Mesodermal cell (in vitro differentiated cells): ENCODE measurements around the gene DNM3. TPM values are rescaled to one million over a fixed set of nuclear protein-coding genes. Genes with fewer than 3 reads are reported as not detected.
A peak's percentile ranks its signal among the peaks of the same experiment; 100 is the strongest.
"Not testable (repeated sequence)": the region's sequence is repeated elsewhere in the genome, so short reads cannot be mapped to it uniquely, and the experiment has no call there.

Experiments
- H3K27ac ChIP-seq: 2 replicates; pipeline ENCODE4 v1.7.0; 2013; ENCODE audit warnings: mild to moderate bottlenecking, low read depth, low read length, moderate library complexity; ENCODE audit not compliant: severe bottlenecking
- H3K36me3 ChIP-seq: 2 replicates; pipeline ENCODE4 v1.7.1; 2013; ENCODE audit warnings: mild to moderate bottlenecking, low read length, moderate library complexity; ENCODE audit not compliant: control insufficient read depth, insufficient read depth
- H3K4me1 ChIP-seq: one replicate; pipeline ENCODE4 v1.7.1; 2013; ENCODE audit warnings: mild to moderate bottlenecking, low read length; ENCODE audit not compliant: insufficient read depth, control insufficient read depth, poor library complexity, severe bottlenecking
- H3K4me3 ChIP-seq: 2 replicates; pipeline ENCODE4 v1.7.0; 2013; ENCODE audit warnings: low read length, control low read depth, mild to moderate bottlenecking; ENCODE audit not compliant: insufficient read depth, poor library complexity, severe bottlenecking; ENCODE audit errors: extremely low read depth
- H3K9me3 ChIP-seq: 2 replicates; pipeline ENCODE4 v1.7.1; 2013; ENCODE audit warnings: mild to moderate bottlenecking, low read length, moderate library complexity; ENCODE audit not compliant: control insufficient read depth
- WGBS, 2 experiments: methylation state at CpG; one replicate each; pipeline ENCODE4 v1.1.5; 2013; ENCODE audit warnings: missing lambda C conversion rate in 2 of 2; ENCODE audit not compliant: insufficient coverage in 2 of 2; 5-methylcytosine and 5-hydroxymethylcytosine counted together
- polyA plus RNA-seq, 2 experiments: library from polyadenylated mRNA; stranded (reverse); fragments of 50-300 nt; gene quantifications; one replicate each; pipeline ENCODE4 v1.2.3, GENCODE V29; 2013

Gene DNM3
- polyA plus RNA-seq (2013, experiment 1 of 2), result 2.5 TPM
- 2.3 TPM for polyA plus RNA-seq (2013, experiment 2 of 2)

GRCh38 chr1:171841050-171841910 is at the start of gene DNM3:
DNM3 (plus strand) TSS chr1:171841498; CDS start chr1:171841657, 159 bp downstream.
- H3K4me1 ChIP-seq, result no peaks in the 10 kb centered on the region
- WGBS, 2 experiments, result 0 to 1% methylated on average over 26 to 63 of the region's 85 CpGs
- H3K36me3 ChIP-seq, result no peaks in the 10 kb centered on the region
- peak within 1 kb of the TSS; percentile 60 for H3K27ac ChIP-seq
- H3K9me3 ChIP-seq, result no peaks in the 10 kb centered on the region
- peak within 1 kb of the TSS; percentile 62 for H3K4me3 ChIP-seq

GRCh38 chr1:171792656-171793369 is 48.5 kb upstream of the DNM3 start:
- no peak overlapping the region for H3K27ac ChIP-seq
- no peaks in the 10 kb centered on the region for H3K9me3 ChIP-seq
- H3K4me1 ChIP-seq, result peaks cover 2% of the 10 kb centered on the region
- peaks cover 82% of the 10 kb centered on the region for H3K36me3 ChIP-seq
- 96 to 98% methylated on average over 5 of the region's 7 CpGs for WGBS, 2 experiments
- H3K4me3 ChIP-seq, result no peak overlapping the region

- H3K9me3 ChIP-seq, result no peaks in the 10 kb centered on the region
- WGBS, 2 experiments, result 100% methylated on average over 1 of the region's 1 CpG
- H3K4me3 ChIP-seq, result no peak overlapping the region
- peaks cover 2% of the 10 kb centered on the region for H3K4me1 ChIP-seq
- no peak overlapping the region for H3K27ac ChIP-seq
- H3K36me3 ChIP-seq, result peaks cover 80% of the 10 kb centered on the region
These were observed 47.7 kb upstream of the DNM3 start for GRCh38 chr1:171793636-171794035.

GRCh38 chr1:171794085-171794484 is 47.2 kb upstream of the DNM3 start:
- Histone ChIP-seq H3K4me1 (peaks cover 2% of the 10 kb centered on the region), H3K36me3 (peaks cover 78% of the 10 kb centered on the region), H3K9me3 (no peaks in the 10 kb centered on the region), H3K4me3 (no peak overlapping the region), H3K27ac (no peak overlapping the region)
- 84 to 100% methylated on average over 1 to 2 of the region's 4 CpGs for WGBS, 2 experiments

- peaks cover 5% of the 10 kb centered on the region for H3K4me1 ChIP-seq
- no peak overlapping the region for H3K27ac ChIP-seq
- WGBS, 2 experiments, result 88 to 92% methylated on average over 4 of the region's 5 CpGs
- H3K4me3 ChIP-seq, result no peak overlapping the region
- H3K9me3 ChIP-seq, result no peaks in the 10 kb centered on the region
- peaks cover 60% of the 10 kb centered on the region for H3K36me3 ChIP-seq
These were observed 44.7 kb upstream of the DNM3 start for GRCh38 chr1:171796592-171796991.

GRCh38 chr1:171798311-171798710 is 43.0 kb upstream of the DNM3 start:
- Histone ChIP-seq H3K36me3 (peaks cover 43% of the 10 kb centered on the region), H3K27ac (no peak overlapping the region), H3K9me3 (no peaks in the 10 kb centered on the region), H3K4me3 (no peak overlapping the region), H3K4me1 (peaks cover 4% of the 10 kb centered on the region)
- 93 to 97% methylated on average over 3 of the region's 3 CpGs for WGBS, 2 experiments

- Histone ChIP-seq H3K36me3 (peaks cover 41% of the 10 kb centered on the region), H3K27ac (no peak overlapping the region), H3K4me3 (no peak overlapping the region), H3K4me1 (peaks cover 3% of the 10 kb centered on the region), H3K9me3 (no peaks in the 10 kb centered on the region)
- 93 to 100% methylated on average over 2 to 3 of the region's 3 CpGs for WGBS, 2 experiments
These were observed 42.5 kb upstream of the DNM3 start for GRCh38 chr1:171798765-171799164.

GRCh38 chr1:171799166-171799565 is 42.1 kb upstream of the DNM3 start:
- Histone ChIP-seq H3K9me3 (no peaks in the 10 kb centered on the region), H3K27ac (no peak overlapping the region), H3K36me3 (peaks cover 40% of the 10 kb centered on the region), H3K4me3 (no peak overlapping the region), H3K4me1 (peaks cover 3% of the 10 kb centered on the region)
- WGBS, 2 experiments, result 100% methylated on average over 1 of the region's 4 CpGs

GRCh38 chr1:171799698-171800097 is 41.6 kb upstream of the DNM3 start:
- 86% methylated on average over 2 of the region's 2 CpGs; no CpG with 5 or more reads in 1 of the 2 experiments for WGBS, 2 experiments

GRCh38 chr1:171800342-171800741 is 41.0 kb upstream of the DNM3 start:
- peaks cover 3% of the 10 kb centered on the region for H3K4me1 ChIP-seq
- whole genome bisulfite sequencing, 2 experiments, result 100% methylated on average over 1 of the region's 3 CpGs
- H3K4me3 ChIP-seq, result no peak overlapping the region
- no peaks in the 10 kb centered on the region for H3K9me3 ChIP-seq
- H3K36me3 ChIP-seq, result peaks cover 29% of the 10 kb centered on the region
- H3K27ac ChIP-seq, result no peak overlapping the region

More at GRCh38 chr1:171799698-171800097, 41.6 kb upstream of the DNM3 start:
- H3K9me3 ChIP-seq, H3K4me3 ChIP-seq, H3K27ac ChIP-seq, H3K4me1 ChIP-seq: not testable (repeated sequence)
- H3K36me3 ChIP-seq, result peaks cover 35% of the 10 kb centered on the region
